Peyer's patch (tissue), 4 donors: Measurements from ENCODE around the gene PYDC2.

Experiments used
- POLR2A ChIP-seq, 2 donors: fragments of 450-650 bp; IDR thresholded peaks; one replicate each; pipeline ENCODE4 v1.5.1; 2017; ENCODE audit warnings: antibody characterized with exemption in 2 of 2, mild to moderate bottlenecking in 2 of 2, moderate library complexity in 2 of 2
- TF ChIP-seq, protein P1 (sequence below), 6 experiments: fragments of 450-650 bp in 4 of 6; fragments of 200-600 bp in 2 of 6; sonication (generic) in 1 of 6; IDR thresholded peaks; one replicate each; pipeline ENCODE4 v1.5.1; 2017 to 2019; ENCODE audit warnings: antibody characterized with exemption in 6 of 6, mild to moderate bottlenecking in 3 of 6, moderate library complexity in 1 of 6

DNA sequence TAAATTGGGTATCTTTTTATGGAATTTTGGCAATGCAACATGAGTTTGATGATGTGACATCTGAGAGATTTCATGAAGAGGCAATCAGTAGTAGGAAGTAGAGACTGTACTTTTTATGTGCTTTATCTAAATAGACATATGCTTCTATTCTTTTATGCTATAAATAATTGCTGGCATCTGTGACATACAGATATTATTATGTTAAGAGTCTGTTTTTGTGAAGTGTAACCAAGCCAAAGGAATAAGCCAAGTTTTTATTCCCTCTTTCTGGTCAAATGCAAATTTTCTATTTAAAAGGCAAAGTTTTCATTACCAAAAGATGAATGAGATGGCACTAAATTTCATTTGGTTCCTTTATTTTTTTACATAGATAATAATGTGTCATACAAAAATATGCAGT, 32.4 kb downstream of the PYDC2 start:
- TF ChIP-seq, protein P1, sequence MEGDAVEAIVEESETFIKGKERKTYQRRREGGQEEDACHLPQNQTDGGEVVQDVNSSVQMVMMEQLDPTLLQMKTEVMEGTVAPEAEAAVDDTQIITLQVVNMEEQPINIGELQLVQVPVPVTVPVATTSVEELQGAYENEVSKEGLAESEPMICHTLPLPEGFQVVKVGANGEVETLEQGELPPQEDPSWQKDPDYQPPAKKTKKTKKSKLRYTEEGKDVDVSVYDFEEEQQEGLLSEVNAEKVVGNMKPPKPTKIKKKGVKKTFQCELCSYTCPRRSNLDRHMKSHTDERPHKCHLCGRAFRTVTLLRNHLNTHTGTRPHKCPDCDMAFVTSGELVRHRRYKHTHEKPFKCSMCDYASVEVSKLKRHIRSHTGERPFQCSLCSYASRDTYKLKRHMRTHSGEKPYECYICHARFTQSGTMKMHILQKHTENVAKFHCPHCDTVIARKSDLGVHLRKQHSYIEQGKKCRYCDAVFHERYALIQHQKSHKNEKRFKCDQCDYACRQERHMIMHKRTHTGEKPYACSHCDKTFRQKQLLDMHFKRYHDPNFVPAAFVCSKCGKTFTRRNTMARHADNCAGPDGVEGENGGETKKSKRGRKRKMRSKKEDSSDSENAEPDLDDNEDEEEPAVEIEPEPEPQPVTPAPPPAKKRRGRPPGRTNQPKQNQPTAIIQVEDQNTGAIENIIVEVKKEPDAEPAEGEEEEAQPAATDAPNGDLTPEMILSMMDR (IDR thresholded peaks at IDR 0.05): no peak
- TF ChIP-seq POLR2A (IDR thresholded peaks at IDR 0.05): no peak
